ENCODE data around the gene CETP. TPM values are rescaled to one million over a fixed set of nuclear protein-coding genes. Genes with fewer than 3 reads are reported as not detected.

Gene CETP
- total and polyA plus RNA-seq, 2 of the 13 experiments (the other 11 are each of a cell fraction or from before 2014, with no cell fraction given), result 0.31 to 9.8 TPM

- TF ChIP-seq ZNF605 (CRISPR knock-in tag; IDR thresholded peaks at IDR 0.05), result peak; percentile 57; the same call in 1 of the 2 replicates
- TF ChIP-seq GABPA (IDR thresholded peaks at IDR 0.05; ENCODE audit: low read depth, low read length), result no peak
- TF ChIP-seq GABPA (CRISPR knock-in tag; IDR thresholded peaks at IDR 0.05; ENCODE audit: low read depth), result no peak
- no peak for TF ChIP-seq AGO2 (optimal IDR thresholded peaks at IDR 0.05; ENCODE audit: low read depth, low read length)
- no peak for TF ChIP-seq MTA3 (CRISPR knock-in tag; IDR thresholded peaks at IDR 0.05)
- peak; percentile 61 for TF ChIP-seq ELF1 (CRISPR knock-in tag; IDR thresholded peaks at IDR 0.05)
- TF ChIP-seq CEBPZ (IDR thresholded peaks at IDR 0.05; ENCODE audit: low read length), result no peak
- TF ChIP-seq FOXP4 (CRISPR knock-in tag; IDR thresholded peaks at IDR 0.05), result peak; percentile 93
- peak; percentile 52; the same call in 1 of the 2 replicates for TF ChIP-seq ZNF768 (CRISPR knock-in tag; IDR thresholded peaks at IDR 0.05)
- no peak for TF ChIP-seq IKZF1 (IDR thresholded peaks at IDR 0.05)
- no peak for TF ChIP-seq ZNF414 (CRISPR knock-in tag; IDR thresholded peaks at IDR 0.05)
- TF ChIP-seq SMYD3 (CRISPR knock-in tag; IDR thresholded peaks at IDR 0.05), result peak; percentile 76
- no peak for TF ChIP-seq ZNF598 (CRISPR knock-in tag; IDR thresholded peaks at IDR 0.05; ENCODE audit: borderline replicate concordance)
- no peak for TF ChIP-seq NFATC3 (CRISPR knock-in tag; IDR thresholded peaks at IDR 0.05)
- 0 out of 2 replicates have a peak, but pooled peaks have one; percentile 68 for TF ChIP-seq ZBTB25 (CRISPR knock-in tag; IDR thresholded peaks at IDR 0.05)
- TF ChIP-seq ZSCAN29 (CRISPR knock-in tag; conservative IDR thresholded peaks at IDR 0.05), result no peak; the same call in 1 of the 2 replicates
- TF ChIP-seq ZBTB8A (CRISPR knock-in tag; IDR thresholded peaks at IDR 0.05; ENCODE audit: borderline replicate concordance, low read depth), result no peak
- no peak for TF ChIP-seq ZNF672 (CRISPR knock-in tag; IDR thresholded peaks at IDR 0.05)
- 0 out of 2 replicates have a peak, but pooled peaks have one; percentile 74 for TF ChIP-seq NFIC (IDR thresholded peaks at IDR 0.05; ENCODE audit: low read length)
- TF ChIP-seq ZNF749 (CRISPR knock-in tag; IDR thresholded peaks at IDR 0.05; ENCODE audit: borderline replicate concordance), result peak; percentile 41; the same call in 1 of the 2 replicates
- no peak for TF ChIP-seq ZNF567 (CRISPR knock-in tag; IDR thresholded peaks at IDR 0.05; ENCODE audit: borderline replicate concordance)
Measured at GRCh38 chr16:56919099-56919800, 42.5 kb upstream of the CETP start (continued).
